ENCODE data around the gene PLEKHA6.
A peak's percentile ranks its signal among the peaks of the same experiment; 100 is the strongest.

Gene PLEKHA6

DNA sequence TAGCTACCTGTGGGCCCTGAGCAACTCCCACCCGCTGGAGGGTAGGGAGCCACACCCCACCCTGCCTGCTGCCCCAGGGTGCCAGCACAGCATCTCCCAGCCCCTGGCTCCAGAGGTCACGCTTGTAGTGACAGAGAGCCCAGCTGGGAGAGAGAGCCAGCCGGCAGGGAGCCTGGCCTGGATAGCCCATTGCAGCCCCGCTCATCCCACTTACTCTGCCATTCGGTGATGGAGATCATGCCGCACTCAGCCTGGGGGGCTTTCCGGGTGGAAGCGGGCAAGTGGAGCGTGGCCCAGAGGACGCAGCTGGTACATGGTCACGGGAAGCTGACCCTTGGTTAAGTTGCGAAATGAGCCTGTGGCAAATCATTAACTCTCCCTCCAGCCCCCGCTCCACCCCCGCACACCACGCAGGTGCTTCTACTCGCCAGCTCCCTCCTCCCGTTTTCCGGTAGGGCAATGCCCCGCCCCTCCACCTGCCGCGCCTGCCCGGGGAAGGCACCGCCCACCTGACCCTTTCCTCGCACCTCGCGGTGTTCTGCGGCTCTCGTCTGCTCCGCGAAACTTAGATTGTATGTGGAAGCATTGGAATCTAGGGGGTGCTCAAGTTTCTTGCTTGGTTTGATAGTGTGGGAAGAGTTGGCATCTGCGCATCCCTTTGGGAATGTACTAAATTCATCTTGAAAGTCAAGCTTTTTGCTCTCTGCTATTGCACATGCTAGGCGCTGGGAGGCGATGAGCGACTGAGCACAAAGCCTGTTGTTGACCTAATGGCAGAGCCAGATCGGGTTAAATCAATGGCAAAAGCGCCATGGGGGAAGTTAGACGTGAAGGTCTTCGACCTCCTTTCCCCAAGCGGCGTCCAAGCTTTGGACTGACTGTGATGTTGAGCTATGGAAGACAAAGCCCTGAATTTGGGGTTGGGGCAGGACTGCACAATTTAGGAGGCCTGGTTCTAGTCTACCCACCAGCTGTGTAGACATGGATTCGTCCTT is 145.8 kb downstream of the PLEKHA6 start, which contains the start of gene GOLT1A:
TSS of gene GOLT1A (minus strand) at position 321 of the 995 bp plus-strand sequence. CDS start at position 239, 82 bp downstream.
- H3K27ac ChIP-seq = peak within 1 kb of the TSS; percentile 64

DNA sequence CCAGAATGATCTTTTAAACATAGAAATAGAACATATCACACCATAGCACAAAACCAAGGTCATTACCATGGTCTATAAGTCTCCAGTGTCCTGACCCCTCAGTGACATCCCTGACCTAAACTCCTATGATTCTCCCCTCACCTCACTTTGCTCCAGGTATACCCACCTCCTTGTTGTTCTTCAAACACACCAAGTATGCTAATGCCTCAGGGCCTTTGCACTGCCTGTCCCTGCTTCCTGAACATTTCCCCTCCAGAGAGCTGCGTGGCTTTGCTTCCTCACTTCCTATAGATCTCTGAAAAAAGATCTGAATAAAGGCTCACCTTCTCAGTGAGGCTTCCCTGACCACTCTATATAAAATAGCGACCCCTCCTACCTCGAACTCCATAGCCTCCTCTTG is 147.0 kb downstream of the PLEKHA6 start:
- H3K27ac ChIP-seq = no peak overlapping the region
- TF ChIP-seq ZFX (IDR thresholded peaks at IDR 0.05) = no peak
- TF ChIP-seq, protein P1, sequence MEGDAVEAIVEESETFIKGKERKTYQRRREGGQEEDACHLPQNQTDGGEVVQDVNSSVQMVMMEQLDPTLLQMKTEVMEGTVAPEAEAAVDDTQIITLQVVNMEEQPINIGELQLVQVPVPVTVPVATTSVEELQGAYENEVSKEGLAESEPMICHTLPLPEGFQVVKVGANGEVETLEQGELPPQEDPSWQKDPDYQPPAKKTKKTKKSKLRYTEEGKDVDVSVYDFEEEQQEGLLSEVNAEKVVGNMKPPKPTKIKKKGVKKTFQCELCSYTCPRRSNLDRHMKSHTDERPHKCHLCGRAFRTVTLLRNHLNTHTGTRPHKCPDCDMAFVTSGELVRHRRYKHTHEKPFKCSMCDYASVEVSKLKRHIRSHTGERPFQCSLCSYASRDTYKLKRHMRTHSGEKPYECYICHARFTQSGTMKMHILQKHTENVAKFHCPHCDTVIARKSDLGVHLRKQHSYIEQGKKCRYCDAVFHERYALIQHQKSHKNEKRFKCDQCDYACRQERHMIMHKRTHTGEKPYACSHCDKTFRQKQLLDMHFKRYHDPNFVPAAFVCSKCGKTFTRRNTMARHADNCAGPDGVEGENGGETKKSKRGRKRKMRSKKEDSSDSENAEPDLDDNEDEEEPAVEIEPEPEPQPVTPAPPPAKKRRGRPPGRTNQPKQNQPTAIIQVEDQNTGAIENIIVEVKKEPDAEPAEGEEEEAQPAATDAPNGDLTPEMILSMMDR (conservative IDR thresholded peaks at IDR 0.05) = no peak

More for the DNA sequence above, 145.8 kb downstream of the PLEKHA6 start, which contains the start of gene GOLT1A:
- no peak for TF ChIP-seq ZFX (IDR thresholded peaks at IDR 0.05)
- TF ChIP-seq, protein P1 (conservative IDR thresholded peaks at IDR 0.05) = peak; percentile 93

DNA sequence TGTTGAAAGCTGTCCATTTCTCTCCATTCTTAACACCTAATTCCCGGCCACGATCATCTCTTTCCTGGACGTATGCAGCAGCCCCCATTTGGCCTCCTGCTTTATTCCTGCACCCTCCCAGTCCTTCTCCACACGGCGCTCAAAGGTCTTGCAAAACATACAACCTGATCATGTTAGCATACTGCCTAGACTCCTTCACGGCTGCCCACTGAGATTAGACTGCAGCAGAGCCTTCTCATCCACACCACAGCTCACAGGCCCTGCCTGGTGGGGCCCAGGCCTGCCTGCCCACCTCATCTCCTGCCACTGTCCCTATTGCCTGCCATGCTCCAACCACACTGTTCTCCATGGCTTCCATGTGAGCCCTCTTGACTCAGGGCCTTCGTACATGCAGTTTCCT is 148.7 kb downstream of the PLEKHA6 start:
- TF ChIP-seq, protein P1 (conservative IDR thresholded peaks at IDR 0.05) = no peak
- TF ChIP-seq ZFX (IDR thresholded peaks at IDR 0.05) = no peak

DNA sequence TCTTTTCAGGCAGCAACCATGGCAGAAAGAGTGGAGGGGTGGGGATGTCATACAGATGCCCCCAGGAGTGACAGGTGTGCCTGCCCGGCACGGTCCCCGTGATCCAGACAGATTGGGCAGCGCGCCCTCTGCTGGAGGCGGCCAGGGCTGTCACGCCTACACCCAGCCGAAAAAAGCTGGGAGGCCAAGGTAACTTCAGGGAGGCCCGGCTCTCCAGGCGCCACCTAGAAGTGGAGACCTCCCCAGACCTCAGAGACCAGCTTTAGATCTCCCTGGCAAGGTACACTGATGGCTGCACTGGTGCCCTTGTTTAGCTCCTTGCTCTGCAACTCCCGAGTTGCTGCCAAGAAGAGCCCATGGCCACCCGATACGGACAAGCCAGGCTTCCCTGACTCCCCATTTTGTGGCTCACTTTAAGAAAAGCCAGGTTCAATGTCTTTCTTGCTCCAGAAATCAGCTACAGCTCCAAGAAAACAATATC is 152.6 kb downstream of the PLEKHA6 start:
- TF ChIP-seq, protein P1 (conservative IDR thresholded peaks at IDR 0.05) = peak; percentile 99
- TF ChIP-seq ZFX (IDR thresholded peaks at IDR 0.05) = no peak
- no peak overlapping the region for H3K27ac ChIP-seq

More for the DNA sequence above, 148.7 kb downstream of the PLEKHA6 start:
- H3K27ac ChIP-seq = no peak overlapping the region

DNA sequence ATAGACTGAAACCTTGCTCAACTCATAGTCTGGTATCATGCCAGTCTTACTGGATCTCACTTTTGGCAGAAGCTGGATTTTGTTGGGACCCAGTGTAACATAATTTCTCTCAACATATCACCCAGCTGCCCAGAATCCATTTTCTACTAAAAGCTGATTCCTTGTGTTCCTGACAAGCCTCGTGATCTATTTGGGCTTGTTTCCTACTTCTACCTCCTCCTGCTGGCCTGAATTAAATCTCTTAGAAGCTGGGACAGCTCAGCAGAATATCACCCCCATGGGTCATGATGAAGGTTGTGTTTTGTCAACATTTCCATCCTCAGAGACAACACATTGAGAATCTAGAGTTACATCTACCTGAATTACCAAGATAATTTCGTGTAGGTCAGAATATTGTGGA is 153.6 kb downstream of the PLEKHA6 start:
- TF ChIP-seq ZFX (IDR thresholded peaks at IDR 0.05) = no peak
- TF ChIP-seq, protein P1 (conservative IDR thresholded peaks at IDR 0.05) = no peak
- H3K27ac ChIP-seq = no peak overlapping the region

DNA sequence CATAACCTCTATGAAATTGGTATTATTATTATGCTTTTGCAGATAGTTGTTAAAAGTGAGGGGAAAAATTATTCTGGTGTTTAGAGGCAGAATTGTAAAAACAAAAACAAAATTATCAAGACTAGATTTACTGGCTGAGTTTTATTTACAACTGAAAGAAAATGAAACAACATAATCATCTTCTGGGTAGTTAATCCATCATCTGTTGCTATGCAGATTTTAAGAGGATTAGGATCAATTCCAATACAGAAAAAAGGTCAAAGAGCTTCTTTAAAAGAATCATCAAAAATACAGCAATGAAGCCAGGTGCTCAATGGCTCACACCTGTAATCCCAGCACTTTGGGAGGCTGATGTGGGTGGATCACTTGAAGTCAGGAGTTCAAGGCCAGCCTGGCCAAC is 154.2 kb downstream of the PLEKHA6 start:
- TF ChIP-seq, protein P1 (conservative IDR thresholded peaks at IDR 0.05) = no peak
- TF ChIP-seq ZFX (IDR thresholded peaks at IDR 0.05) = no peak
- no peak overlapping the region for H3K27ac ChIP-seq

DNA sequence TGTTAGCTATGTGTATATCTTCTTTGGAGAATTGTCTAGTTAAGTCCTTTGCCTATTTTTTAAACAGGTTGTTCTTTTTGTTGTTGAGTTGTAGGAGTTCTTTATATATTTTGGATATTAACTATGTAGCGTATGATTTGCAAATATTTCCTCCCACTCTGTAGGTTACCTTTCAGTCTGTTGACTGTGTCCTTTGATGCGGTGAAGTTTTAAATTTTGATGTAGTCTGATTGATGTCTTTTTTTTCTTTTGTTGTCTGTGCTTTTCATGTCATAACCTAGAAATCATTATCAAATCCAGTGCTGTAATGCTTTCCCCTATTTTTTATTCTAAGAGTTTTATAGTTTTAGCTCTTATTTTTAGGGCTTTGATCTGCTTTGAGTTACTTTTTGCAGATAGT is 154.8 kb downstream of the PLEKHA6 start:
- H3K27ac ChIP-seq = no peak overlapping the region
- TF ChIP-seq, protein P1 (conservative IDR thresholded peaks at IDR 0.05) = no peak
- TF ChIP-seq ZFX (IDR thresholded peaks at IDR 0.05) = no peak
